Erythroblast (primary cell): ENCODE results near the gene SOX18.
"Not testable (repeated sequence)": the region's sequence is repeated elsewhere in the genome, so short reads cannot be mapped to it uniquely, and the experiment has no call there.

Source experiments
- DNase-seq, 2 experiments: peaks; one replicate each; lab custom pipeline; 2025; lab: John Stamatoyannopoulos, UW
- GATA1 ChIP-seq: IDR thresholded peaks from 2 replicates; pipeline ENCODE4 v1.6.1; 2011; ENCODE audit warnings: low read depth, mild to moderate bottlenecking, control low read depth, low read length, moderate library complexity
- POLR2A ChIP-seq: IDR thresholded peaks from 2 replicates; pipeline ENCODE4 v1.6.1; 2011; ENCODE audit warnings: mild to moderate bottlenecking, low read length

Gene SOX18

DNA sequence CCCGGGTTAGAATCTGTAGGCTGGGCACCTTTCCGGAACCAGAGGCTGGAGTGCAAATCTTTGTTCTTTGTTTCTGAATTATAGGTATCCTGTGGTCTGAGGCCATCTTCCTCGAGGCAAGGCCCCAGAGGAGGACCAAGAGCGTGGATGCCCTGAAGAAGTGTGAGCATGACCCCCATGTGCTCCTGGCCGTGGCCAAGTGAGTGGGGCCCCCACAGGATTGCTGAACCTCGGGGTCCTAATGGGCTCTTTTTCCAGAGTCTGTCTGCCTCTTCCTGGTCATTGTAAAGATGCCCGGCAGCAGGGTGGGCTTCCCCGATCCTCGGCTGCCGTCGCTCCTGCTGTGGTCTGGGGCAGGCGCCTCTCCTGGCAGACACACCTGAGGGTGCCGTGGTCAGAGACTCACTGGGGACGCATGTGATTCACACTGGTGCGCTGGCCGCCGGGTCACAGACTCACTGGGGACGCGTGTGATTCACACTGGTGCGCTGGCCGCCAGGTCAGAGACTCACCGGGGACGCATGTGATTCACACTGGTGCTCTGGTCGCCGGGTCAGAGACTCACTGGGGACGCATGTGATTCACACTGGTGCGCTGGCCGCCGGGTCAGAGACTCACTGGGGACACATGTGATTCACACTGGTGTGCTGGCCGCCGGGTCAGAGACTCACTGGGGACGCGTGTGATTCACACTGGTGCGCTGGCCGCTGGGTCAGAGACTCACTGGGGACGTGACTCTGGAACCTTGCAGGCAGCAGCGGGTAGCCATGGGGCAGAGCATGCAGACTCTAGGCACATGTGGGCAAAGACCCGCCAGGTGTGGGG is 19.9 kb downstream of the SOX18 start:
- DNase-seq: no peak
- TF ChIP-seq POLR2A: no peak
- no peak for TF ChIP-seq GATA1

DNA sequence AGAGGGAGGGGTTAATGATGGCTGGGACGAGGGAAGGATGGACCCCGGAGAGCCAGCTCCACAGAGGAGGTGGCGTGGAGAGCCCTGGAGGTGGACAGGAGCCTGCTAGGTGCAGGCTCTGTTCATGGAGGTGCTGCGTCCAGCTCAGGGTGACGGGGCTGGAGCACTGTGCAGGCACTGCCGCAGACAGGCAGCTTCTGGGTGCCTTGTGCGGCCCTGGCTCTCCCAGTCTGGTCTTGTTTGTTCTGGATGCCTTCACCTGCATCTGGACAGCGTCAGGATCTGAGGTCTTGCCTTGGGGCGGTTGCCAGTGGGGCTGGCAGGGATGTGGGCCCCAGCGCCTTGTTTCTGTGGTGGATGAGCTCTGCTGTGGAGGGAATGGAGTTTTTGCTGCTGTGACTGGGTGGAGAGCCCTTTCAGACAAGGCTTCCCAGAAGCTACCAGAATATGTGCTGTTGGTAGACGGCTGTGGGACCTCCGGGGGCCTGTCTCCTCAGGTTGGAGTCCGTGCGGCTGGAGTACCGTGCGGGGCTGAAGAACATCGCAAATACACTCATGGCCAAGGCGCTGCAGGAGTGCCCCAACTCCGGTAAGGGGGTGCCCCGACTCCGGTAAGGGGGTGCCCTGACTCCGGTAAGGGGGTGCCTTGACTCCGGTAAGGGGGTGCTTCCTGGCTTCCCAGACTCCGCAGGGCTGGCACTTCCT is 21.3 kb downstream of the SOX18 start:
- no peak for DNase-seq
- TF ChIP-seq GATA1: no peak
- no peak for TF ChIP-seq POLR2A

DNA sequence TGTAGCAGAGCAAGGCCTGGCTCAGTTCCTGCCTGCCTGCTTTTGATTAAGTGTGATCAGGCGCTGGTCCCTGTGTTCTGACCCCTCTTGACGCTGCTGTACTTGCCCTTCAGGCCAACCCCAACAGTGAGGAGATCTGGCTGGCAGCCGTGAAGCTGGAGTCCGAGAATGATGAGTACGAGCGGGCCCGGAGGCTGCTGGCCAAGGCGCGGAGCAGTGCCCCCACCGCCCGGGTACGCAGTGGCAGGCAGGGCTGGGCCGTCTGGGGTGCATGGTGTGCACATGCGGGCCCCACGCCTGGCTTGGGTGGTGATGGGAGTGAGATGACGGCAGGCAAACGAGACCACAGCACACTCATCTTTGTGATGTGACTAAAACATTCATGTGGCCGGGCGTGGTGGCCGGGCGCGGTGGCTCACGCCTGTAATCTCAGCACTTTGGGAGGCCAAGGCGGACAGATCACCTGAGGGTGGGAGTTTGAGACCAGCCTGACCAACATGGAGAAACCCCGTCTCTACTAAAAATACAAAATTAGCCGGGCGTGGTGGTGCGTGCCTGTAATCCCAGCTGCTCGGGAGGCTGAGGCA is 23.5 kb downstream of the SOX18 start:
- TF ChIP-seq GATA1 (no peak), POLR2A (no peak)
- no peak for DNase-seq

DNA sequence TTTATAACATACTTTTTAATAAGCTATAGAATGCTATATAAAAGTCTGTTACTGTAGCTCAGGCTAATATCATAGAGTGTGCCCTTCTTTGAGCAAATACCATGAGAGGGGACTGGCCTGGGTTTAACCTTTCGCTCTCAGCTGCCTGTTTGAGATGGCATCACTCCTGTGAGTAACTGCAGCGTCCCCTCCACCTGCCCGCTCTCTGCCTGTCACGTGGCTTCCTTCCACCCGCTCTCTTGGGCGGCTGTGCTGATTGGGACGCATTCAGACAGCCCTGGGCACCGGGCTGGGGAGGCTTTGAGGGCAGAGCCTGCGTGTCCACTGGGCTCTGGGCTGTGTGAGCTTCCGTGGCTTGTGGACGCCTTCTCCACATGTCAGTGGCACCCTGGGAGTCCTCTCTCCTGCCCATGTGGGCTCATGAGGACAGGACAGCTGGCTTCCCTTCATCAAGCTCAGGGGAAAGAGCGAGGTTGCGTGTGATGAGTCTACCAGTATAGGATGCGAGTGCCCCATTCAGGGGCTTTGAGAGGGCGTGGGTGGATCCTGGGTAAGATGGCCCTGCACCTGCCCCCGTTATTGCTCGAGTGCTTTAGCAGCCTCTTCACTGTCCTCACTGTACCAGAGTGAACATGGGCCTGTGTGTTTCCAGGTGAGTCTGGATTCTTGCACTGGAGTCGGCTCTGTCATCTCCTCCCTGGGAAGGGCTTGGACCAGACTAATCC is 24.2 kb downstream of the SOX18 start:
- TF ChIP-seq GATA1 (no peak), POLR2A (no peak)
- no peak for DNase-seq

DNA sequence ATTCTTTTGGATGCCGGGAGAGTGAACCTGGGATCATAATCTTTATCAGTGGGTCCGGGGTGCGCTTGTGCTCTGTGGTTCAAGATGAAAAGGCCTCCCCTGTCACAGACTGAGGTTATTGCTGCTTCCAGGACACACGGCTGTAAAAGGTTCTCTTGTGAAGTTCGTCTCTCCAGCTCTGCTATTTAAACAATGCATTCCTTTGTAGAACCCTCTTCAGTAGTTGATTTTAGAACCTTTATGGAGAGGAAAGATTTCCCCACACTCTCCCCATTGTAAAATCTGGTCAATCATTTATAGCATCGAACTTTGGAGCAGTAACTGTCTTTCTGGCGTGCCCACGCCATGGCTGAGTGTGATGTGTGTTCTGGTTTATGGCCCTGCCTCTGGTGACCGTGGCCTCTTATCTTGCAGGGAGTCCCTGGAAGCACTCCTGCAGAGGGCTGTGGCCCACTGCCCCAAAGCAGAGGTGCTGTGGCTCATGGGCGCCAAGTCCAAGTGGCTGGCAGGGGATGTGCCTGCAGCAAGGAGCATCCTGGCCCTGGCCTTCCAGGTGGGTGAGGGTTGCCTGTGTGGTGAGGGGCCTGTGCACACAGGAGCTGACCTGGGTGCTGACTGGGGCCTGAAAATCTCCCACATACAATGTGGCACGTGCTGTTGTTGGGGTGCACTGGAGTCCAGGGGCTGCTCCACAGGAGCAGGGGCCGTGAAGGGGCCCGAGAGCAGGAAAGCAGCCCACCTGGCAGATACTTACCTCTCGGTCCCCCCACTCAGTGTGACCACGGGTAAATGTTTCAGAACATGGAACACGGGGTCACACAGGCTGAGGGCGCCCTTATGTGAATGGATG is 25.1 kb downstream of the SOX18 start:
- TF ChIP-seq POLR2A (no peak), GATA1 (no peak)
- no peak for DNase-seq

DNA sequence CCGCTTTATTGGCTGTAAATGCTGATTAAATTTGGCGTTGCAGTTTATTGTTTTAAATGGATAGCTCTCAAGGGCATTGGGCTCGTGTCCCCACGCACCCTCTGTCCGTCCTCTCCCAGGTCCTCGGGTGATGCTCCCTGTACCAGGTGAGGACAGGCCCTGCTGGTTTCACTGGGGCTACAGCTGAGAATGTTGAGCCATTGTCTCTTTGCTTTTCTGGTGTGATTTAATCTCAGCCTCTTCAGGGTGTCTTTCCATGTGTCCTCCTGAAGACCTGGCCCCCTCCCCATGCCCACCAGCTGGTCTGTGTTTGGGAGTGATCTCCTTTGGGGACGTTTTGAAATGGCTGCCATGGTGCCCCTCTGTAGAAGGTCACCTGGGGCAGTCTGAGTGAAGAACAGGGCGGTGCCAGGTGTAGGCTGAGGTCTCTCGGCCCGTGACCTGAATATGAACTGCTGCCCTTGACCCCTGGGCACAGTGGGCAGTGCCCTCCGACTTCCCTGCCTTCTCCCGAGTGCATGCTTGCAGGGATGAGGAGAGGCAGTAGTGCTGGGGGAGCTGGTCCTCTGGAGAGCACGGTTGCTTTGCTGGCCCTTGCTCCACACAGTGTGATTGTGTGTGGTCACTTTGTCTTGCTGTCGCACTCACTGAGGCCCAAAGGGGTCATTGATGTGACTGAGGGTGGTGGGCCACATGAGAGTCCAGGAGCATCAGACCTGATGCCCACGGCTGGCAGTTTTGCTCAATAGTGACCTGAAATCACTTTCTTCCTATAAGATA is 25.9 kb downstream of the SOX18 start:
- TF ChIP-seq GATA1 (no peak), POLR2A (no peak)
- no peak for DNase-seq

DNA sequence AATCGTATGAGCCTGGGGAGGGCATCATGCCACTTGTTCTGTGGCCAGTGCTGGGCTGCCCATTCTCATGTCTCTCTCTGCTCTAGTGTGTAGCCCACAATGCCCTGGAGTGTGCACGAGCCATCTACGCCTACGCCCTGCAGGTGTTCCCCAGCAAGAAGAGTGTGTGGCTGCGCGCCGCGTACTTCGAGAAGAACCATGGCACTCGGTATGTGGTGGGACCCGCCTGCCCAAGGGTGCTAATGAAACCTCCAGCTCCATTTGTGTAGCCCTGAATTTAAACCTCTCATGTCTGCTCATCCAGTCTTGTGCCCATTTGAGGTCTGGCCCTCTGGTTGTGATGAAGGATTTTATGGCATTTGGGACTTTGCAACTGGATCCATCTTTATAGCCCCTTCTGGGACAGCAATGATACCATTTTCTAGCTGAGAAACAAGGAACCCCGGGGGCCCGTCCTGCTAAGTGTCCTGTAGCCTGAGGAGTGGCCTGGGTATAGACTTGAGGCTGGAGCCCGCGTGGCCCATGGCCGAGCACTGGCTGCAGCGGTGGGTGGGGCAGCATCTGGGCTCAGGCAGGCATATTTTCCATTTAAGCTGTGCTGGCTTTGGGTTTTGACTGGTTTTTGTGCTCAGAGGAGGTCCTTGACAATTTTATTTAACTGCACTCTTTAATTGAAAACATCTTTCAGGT is 26.6 kb downstream of the SOX18 start:
- no peak for DNase-seq
- no peak for TF ChIP-seq POLR2A
- TF ChIP-seq GATA1: no peak

DNA sequence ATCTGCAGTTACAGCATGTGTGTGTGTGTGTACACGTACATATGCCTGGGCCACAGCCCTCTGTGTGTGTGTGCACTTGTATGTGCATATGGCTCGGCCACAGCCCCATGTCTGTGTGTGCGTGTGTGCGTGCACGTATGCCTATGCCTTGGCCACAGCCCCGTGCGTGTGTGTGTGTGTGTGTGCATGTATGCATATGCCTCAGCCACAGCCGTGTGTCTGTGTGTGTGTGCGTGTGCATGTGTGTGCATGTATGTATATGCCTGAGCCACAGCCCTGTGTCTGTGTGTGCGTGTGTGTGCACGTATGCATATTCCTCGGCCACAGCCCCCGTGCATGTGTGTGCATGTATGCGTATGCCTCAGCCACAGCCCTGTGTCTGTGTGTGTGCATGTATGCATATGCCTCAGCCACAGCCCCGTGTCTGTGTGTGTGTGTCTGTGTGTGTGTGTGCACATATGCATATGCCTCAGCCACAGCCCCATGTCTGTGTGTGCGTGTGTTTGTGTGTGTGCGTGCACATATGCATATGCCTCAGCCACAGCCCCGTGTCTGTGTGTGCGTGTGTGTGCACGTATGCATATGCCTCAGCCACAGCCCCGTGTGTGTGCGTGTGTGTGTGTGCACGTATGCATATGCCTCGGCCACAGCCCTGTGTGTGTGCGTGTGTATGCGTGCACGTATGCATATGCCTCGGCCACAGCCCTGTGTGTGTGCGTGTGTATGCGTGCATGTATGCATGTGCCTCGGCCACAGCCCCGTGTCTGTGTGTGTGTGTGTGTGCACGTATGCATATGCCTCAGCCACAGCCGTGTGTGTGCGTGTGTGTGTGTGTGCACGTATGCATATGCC is 28.1 kb downstream of the SOX18 start:
- DNase-seq: no peak
- TF ChIP-seq GATA1: no peak
- no peak for TF ChIP-seq POLR2A

DNA sequence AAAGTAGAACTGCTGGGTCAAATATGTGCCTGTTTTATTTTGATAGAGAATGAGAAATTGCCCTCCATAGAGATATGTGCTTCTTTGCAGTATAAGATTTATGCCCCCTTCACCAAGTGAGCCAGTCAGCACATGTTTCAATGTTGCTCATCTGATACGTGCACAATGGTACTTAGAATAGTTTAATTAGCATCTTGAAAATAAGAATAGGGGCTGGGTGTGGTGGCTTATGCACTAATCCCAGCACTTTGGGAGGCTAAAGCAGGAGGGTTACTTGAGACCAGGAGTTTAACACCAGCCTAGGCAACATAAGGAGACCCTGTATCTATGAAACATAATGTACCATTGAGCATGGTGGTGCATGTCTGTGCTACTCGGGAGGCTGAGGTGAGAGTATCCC is 33.8 kb downstream of the SOX18 start:
- TF ChIP-seq GATA1 (no peak), POLR2A (no peak)
- DNase-seq: no peak

DNA sequence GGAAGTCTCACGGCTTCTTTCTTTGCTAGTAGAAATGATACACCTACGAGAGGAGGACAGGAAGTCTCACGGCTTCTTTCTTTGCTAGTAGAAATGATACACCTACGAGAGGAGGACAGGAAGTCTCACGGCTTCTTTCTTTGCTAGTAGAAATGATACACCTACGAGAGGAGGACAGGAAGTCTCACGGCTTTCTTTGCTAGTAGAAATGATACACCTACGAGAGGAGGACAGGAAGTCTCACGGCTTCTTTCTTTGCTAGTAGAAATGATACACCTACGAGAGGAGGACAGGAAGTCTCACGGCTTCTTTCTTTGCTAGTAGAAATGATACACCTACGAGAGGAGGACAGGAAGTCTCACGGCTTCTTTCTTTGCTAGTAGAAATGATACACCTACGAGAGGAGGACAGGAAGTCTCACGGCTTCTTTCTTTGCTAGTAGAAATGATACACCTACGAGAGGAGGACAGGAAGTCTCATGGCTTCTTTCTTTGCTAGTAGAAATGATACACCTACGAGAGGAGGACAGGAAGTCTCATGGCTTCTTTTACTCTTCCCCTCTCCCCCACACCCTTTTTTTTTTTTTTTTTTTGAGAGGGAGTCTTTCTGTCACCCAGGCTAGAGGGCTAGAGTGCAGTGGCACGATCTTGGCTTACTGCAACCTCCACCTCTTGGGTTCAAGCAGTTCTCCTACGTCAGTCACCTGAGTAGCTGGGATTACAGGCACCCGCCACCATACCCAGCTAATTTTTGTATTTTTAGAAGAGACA is 36.9 kb downstream of the SOX18 start:
- not testable (repeated sequence) for DNase-seq
